CD4-positive, alpha-beta T cell treated with Interleukin-6 at 100 ng/mL for 8 hours (primary cell): ENCODE measurements around the gene DPP6.
"Not testable (repeated sequence)": the region's sequence is repeated elsewhere in the genome, so short reads cannot be mapped to it uniquely, and the experiment has no call there.

ENCODE experiments used
- DNase-seq: peaks from one replicate; pipeline ENCODE4 v3.0.0-alpha.2; 2020; ENCODE audit warnings: mixed read lengths, low spot score

Gene DPP6

DNA sequence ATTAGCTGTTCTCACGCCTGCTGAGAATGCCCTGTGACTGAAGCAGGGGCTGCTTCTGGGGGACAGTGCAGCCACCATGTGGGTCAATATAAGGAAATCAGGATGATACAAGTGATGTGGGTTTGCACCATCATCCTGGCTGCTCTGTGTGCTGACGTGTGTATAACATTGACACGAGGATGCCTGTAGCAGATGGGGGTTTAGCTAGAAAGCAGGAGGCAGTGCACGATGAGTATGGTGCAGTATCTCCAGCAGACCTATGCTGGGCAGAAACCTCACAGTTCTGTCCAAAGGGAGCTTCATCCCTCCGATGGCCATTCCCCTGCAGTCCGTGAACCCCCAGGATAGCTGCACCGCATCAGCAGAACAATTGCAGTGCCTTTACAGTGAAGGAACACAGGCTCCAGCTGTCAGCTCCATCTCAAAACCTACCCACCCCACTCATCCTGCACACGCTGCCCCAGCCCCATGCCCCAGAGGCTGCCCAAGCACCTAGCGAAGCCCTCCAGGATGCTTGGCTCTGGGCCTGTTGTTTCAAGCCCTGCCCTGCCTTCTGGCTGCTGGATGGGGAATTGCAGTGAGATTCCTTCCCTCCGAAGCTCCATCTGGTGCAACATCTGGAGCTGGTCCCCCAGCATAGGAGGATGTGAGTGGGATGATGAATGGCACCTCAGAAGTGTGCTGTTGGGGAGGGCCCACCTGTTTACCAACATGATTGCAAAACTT is 96.8 kb downstream of the DPP6 start:
- not testable (repeated sequence) for DNase-seq

DNA sequence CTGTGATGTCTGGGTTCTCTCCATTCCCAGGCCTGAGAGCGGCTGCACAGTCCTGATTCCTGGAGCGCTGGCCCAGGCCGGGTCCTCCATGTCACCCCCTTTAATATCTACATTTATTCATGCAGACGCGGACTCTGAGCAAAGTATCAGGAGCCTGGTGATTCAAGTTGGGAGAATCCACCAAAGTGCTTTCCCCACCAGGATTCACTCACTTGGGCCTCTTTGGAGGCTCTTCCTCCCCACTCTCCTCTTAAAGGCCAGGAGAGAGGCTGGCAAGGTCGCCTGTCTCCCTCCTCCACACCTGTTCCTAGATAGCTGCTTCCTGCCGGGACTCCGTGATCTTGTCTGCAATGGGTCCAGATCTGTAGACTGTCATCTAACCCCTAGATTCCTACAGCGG is 98.5 kb downstream of the DPP6 start:
- DNase-seq, result not testable (repeated sequence)

DNA sequence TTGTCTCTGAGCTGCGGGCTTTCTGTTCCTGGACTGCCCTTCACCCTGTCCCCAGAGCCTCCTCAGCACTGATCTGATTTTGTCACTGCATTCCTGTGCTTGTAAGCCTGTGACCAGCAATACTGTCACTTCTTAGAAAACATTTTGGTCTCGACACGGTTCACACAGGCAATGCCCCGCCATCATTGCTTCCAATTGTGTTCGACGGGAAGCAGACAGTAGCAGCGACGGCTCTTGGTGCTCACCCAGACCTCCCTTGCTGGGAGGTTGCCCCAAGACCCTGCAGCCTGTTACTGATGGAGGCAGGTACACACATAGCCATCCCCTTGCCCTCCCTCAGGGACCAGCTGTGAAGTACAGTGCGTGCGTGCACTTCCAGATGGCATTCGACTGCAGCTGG is 99.1 kb downstream of the DPP6 start:
- not testable (repeated sequence) for DNase-seq

DNA sequence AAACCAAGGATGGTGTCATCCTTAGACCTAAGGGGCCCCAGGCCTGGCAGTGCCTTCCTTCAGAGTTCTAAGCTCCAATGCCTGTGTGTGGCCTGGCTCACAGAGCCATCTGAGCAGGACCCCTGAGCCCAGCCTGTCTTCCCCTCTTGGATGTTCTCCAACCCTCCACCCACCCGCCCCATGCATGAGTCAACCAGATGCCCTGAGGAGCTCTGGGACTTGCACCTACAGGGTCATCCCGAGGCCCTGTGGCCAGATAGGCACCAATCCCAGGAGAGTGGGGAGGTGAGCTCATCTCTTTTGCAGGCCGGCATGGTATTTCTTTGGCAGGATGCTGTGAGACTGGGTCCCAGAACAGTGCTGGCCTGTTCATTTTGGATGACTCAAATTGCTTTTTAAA is 103.7 kb downstream of the DPP6 start:
- DNase-seq, result not testable (repeated sequence)

DNA sequence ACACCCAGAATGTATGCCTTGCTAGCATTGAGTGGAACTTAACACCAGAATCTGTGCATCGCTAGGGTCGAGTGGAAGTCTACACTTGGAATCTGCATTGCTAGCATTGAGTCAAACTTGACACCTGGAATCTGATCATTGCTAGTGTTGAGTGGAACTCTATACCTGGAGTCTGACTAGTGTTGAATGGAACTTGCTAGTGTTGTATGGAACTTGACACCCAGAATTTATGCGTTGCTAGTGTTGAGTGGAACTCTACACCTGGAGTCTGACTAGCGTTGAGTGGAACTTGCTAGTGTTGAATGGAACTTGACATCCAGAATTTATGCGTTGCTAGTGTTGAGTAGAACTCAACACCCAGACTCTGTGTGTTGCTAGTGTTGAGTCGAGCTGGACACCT is 110.7 kb downstream of the DPP6 start:
- DNase-seq, result not testable (repeated sequence)

DNA sequence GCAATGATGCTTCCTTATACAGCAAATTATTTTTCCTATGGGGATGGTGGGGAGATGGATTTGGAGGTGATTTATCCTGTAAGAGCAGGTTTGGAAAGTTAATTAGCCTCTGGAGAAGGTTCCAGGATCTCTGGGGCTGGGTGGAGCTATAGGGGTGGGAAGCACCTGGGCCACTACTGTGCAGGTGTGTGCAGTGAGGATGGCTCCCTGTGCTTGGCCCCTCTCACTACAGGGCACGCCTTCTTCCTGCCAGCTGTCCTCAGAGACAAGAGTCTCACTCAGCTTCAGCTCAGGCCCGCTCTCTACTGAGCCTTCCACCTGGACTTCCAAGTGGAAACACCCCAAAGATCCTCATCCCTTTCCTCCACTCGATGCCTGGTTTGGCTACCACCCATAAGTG is 111.4 kb downstream of the DPP6 start:
- DNase-seq, result not testable (repeated sequence)

DNA sequence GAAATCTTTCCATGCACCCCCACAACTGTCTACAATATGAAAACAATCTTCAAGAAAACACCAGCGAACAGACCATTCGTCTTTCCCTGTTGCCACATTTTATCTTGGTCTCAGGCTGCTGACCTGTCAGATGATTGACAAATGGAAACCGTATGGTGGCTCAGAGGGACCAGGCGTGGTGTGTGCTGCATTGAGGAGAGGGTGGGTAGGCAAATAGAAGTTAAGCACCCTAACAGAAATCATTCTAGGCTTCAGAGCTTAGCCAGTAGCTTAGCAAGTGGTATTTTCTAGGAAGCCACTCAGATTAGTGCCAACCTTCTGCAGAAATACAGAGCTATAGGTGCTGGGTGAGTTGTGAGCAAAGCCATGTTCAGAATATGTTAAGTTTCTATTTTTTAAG is 114.9 kb downstream of the DPP6 start:
- no peak for DNase-seq

DNA sequence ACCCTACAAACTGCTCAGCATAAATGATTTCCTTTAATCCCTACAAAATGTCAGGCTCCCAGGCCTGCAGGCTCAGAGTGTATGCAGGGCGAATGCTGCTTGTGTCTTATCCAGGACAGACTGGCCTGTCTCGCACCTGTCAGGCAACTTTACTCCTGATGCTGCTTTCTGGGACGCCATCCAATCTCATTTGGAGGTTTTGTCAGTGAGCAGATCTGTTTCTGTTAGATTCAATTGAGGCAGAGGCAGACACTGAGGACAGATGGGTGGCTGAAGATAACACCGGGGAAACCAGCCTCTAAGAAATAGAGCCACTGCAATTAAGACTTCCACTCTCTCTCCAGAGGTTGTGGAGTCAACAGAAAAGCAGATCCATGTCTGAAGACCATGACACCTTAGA is 115.6 kb downstream of the DPP6 start:
- no peak for DNase-seq

DNA sequence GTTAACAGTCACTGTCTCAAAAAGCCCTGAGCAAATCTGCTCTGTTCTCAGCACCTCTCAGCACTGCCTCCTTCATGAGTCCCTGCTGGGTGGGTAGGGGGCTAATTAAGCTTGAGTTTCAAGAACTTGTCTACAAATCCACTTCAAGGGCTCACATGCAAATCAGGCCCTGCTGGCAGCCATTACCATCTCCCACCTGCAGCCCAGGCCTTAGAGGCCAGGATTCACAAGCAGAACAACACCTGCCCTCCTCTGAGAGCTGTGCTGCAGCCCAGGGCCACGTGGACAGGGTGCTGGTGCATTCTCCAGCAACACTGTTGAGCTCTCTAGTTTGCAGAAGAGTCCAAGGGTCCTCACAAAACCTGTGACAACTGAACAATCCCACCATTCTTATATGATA is 119.2 kb downstream of the DPP6 start:
- DNase-seq, result no peak

DNA sequence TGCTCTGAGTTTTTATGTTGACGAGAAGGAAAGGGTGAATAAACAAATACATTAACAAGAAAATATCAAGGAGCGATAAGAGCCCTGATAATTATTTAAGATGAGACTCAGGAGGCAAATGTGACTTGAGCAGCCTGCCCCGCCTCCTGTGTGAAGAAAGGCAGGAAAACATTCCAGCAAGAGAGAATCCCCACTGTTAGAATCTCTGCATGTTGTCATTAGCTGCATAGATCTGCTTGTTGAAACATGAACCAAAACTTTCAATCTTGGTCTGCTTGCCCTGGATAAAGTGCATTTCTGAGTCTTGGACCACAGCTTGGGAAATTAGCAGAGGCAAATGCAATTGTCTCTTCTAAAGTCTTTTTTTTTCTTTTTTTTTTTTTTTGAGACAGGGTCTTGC is 120.0 kb downstream of the DPP6 start:
- no peak for DNase-seq

DNA sequence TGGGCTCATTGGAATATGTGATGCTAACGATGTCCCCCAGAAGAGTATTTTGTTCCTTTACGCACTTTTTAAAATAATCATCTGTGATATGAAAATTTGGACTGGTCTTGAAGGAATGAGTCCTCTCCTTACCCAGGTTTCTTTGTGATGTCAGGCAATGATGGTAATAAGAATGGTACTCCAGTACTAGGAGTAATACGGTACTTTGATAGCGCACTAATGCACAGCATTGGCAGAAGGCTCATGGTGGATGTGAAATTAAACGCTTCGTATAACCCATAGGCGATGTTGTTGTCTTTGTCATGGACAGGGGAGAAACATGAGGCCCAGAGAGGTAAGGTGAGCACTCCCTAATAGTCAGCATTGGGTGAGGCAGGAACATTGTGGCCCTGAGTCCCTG is 125.4 kb downstream of the DPP6 start:
- DNase-seq, result no peak

DNA sequence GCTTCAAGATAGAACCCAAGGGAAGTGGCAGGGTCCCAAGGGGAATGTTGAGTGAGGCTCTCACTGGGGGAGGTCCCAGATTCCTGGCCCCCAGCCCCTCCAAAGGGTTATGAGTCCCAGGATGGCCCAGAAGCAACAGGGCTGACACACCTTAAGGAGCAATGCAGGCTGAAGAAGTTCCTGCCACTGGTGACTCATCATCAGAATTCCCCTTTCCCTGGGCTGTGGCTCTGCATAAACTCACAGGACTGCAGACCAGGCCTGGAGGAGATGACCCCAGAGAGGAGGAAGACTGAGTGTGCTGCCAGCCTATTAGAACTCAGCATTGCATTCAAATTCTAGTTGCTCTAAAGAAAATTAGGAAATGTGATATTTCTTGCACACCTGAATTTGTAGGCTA is 126.7 kb downstream of the DPP6 start:
- no peak for DNase-seq

DNA sequence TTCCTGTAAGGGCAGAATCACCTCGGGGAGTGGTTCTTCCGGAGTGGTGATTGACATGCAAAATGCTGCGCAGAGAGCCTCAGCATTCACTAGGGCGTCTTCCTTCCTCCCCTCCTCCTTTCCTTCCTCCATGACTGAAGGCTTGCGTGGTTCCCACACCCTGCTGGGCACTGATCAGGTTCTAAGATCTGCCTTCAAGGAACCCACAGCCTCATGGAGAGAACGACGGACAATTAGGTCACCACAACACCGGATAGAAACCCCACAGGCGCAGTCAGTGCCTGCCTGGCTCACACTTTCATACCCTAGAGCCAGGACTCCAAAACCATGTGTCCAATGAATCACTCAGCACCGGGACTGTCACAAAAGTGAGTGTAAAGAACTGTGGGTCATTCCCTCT is 131.3 kb downstream of the DPP6 start:
- DNase-seq, result no peak

DNA sequence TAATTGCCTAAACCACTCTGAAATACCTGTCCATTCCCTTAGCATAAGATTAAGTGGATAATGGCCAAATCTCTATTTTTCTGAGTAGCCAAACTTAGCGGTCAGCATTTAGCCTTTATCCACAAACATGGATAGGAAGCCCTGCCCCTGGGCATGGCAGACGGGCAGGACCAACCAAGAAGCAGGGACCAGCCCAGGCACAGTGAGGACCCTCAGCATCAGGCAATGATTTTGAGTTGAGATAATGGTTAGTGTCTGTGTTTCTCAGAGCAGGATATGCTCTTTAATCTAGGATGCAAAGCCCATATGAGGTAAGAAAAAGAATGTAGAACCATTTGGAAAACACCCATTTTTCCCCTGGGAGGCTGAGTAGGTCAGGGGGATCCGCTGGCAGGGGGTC is 131.7 kb downstream of the DPP6 start:
- DNase-seq, result no peak

DNA sequence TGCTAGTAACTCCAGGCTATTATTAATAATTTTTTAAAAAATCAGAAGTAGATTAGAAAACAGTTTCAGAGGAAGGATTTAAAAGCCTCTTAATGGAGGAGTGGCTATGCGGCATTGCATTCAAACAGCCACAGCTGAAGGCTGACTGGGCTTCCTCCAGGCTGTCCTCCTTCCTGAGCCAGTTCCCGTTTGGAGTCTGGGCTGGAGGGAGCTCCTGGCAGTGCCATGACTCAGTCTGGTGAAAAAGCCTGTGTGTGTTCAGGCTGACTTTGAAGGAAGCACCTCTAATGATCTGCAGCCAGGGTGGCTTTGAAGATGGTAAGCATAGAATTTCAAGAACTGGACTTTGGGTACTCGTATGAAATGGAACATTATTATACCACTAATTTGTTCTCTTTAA is 134.6 kb downstream of the DPP6 start:
- DNase-seq, result no peak

DNA sequence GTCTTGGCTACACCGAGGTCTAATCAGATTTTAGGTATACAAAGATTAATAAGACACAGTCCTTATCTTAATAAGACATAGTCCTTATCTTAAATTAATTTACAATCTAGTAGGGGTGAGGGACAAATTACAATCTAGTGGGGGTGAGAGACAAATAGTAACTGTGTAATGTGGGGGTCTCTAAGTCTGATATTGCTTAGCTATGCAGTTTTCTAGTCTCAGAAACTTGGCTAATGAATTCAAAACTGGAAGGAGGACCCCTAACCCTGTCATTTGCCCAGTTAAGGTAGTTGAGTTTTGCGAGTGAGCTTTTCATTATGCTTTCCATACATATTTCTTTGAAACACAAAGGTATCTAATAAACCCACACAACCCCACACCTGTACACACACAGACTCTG is 136.1 kb downstream of the DPP6 start:
- no peak for DNase-seq

DNA sequence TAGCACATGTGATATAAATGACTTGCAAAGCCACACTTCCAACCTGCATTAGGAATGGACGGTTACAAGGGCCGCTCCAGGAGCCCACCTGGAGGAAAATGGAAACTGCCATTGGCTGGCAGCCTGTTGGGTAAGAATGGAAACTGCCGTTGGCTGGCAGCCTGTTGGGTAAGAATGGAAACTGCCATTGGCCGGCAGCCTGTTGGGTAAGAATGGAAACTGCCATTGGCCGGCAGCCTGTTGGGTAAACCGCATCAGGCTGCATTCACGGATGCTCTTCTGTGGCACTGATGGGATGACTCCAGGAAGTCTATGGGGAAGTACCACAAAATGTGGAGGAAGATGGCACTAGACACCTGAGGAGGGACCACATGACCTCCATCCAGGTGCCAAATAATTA is 143.1 kb downstream of the DPP6 start:
- DNase-seq, result no peak

DNA sequence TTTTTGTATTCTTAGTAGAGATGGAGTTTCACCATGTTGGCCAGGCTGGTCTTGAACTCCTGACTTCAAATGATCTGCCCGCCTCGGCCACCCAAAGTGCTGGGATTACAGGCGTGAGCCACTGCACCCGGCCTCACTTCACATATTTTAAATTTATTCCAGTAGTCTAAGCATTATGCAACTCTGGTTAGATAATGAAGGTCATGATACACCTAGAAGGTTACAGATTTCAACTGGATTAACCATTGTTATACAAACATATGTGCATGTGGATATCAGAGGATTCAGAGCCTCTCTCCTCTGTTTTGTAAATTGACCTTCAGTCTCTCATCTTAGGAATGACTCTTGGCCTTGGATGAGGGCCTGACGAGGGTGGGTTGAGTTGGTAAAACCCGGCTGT is 146.3 kb downstream of the DPP6 start:
- no peak for DNase-seq

DNA sequence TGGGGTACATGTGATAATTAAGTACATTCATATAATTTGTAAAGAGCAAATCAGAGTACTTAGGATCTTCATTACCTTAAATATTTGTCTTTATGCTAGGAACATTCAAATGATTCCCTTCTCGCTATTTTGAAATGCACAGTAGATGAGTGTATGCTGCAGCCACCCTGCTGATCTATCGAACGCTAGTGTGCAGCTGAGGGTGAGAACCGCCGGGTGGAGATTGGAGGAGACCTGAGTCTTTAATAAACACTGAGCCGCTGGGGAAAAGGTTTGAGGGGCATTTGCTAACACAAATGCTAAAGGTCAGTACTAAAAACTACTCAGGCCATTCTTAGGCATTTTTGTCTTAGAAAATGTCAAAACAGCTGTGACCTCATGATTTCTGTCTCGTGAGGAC is 148.0 kb downstream of the DPP6 start:
- DNase-seq, result no peak

DNA sequence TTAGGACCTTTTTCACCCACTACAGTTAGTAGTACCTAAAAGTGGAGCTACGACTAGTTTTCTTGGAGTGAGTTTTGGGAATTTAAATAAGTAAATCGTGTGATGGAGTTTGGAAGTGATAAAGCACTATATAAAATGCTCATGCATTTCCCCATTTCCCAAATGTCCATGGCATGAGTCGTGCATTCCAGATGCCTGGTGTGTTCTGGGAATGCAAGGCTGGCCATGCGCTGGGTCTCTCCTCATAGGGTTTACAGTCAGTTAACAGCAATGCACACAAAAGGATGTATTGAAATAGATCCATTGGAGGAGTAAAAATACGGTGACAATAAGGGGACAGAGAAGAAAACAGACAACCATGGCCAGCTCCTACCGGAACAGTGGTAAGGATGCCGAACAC is 149.8 kb downstream of the DPP6 start:
- DNase-seq, result no peak

DNA sequence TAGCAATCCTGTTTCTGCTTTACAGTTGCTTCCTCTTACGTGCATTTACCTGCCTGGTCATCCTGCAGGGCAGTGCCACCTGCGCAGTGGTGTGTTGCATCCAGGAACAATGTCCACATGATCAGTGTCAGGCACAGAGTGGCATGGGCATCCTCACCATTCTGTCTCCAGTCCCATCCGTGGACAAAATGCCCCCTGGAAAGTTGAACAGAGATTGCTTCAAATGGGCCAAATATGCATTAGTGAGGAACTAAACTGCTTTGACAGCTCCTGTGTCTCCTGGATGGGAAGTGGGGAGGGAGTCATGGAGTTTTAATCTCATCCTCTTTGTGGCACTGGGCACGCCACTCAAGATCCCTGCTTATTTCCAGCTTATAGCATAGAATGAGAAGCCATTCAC is 151.8 kb downstream of the DPP6 start:
- no peak for DNase-seq

DNA sequence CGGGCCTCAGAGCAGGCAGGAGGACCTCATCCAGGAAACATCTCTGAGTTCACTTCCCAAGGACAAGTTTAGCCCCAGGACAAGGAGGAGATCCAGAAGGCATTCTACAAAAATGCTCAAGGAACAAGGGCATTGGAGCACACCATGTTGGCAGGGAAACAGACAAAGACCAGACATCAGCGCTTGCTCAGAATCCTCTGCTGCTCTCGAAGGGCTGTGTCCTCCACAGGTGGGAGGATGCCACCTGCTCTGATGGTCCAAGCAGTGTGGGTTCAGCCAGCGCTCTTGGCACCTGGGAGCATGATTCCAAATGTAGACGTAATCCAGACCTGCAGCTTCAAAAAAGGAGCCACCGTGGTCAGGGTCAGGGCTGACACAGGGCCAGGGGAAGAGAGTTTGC is 160.7 kb downstream of the DPP6 start:
- DNase-seq, result no peak

DNA sequence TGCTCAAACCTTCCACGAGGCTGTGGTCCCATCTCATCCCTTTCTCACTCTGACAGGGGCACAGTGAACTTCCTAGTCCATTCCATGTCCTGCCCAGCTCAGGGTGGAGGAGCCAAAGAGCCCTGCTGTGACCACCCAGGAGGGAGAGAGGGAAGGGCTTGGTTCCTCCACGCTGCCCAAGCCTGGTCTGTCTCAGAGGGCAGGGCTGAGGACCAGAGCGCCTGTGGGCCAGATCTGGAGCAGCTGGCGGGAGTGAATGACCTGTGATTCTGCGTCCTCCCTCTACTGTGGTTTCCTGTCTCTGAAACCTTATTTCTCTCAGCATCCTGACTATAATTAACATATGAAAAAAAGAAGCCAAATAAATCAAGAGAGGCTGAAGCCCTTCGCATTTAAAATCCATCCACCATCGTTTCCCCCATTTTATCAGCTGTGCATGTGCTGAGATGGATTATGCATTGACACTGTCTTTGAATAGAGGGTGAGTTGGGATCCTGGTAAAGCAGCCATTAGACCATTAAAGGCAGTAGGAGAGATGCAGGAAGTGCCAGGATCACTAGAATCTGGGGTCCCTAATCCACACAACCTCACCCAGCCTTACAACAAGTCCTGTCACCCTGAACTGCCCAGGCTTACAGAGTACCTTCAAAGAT is 165.6 kb downstream of the DPP6 start:
- no peak for DNase-seq

DNA sequence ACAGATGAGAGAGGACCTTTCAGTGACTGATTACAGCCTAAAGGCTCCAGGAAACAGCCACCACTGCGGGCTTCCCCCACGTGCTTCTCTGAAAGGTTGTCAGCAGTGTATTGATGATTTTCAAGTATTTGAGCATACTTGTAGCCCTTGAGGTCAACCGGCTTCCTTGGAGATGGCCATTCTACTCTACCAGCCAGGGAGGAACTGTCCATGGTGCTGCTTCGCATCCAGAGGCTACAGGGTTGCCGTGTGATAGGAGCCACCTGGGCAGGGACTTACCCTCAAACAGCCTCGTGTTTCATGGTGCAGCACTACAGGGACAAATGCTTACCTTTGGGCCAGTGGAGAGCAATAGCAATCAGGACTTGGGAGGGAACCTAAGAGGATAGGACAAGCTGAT is 179.5 kb downstream of the DPP6 start:
- no peak for DNase-seq
